Kidney epithelial cell (primary cell): ENCODE measurements around the gene ZNF774. TPM values are rescaled to one million over a fixed set of nuclear protein-coding genes. Genes with fewer than 3 reads are reported as not detected.
A peak's percentile ranks its signal among the peaks of the same experiment; 100 is the strongest.

Experiments
- DNase-seq: peaks from one replicate; pipeline ENCODE4 v3.0.0-alpha.2; 2010; ENCODE audit warnings: low read depth
- H3K27me3 ChIP-seq: 2 replicates; pipeline ENCODE4 v1.6.0; 2011; ENCODE audit warnings: low read length; ENCODE audit not compliant: control insufficient read depth, insufficient read depth
- H3K36me3 ChIP-seq: 2 replicates; pipeline ENCODE4 v1.5.1; 2011; ENCODE audit warnings: low read length; ENCODE audit not compliant: control insufficient read depth, insufficient read depth
- H3K4me3 ChIP-seq: 2 replicates; pipeline ENCODE4 v1.5.1; 2011; ENCODE audit warnings: low read depth, mild to moderate bottlenecking, control low read depth, low read length
- total RNA-seq: library from RNA; depleted of rRNA; stranded (reverse); fragments of >200 nt; gene quantifications from 2 replicates; pipeline ENCODE4 v1.2.3, GENCODE V29; 2015
- TF ChIP-seq, protein P1 (sequence below): IDR thresholded peaks from 2 replicates; pipeline ENCODE4 v1.5.1; 2011; ENCODE audit warnings: mild to moderate bottlenecking, moderate library complexity, low read length, control low read depth, inconsistent platforms; ENCODE audit not compliant: insufficient read depth, poor library complexity, severe bottlenecking

Gene ZNF774
- total RNA-seq, 1 donor from 2014 or later: 2.0 TPM

DNA sequence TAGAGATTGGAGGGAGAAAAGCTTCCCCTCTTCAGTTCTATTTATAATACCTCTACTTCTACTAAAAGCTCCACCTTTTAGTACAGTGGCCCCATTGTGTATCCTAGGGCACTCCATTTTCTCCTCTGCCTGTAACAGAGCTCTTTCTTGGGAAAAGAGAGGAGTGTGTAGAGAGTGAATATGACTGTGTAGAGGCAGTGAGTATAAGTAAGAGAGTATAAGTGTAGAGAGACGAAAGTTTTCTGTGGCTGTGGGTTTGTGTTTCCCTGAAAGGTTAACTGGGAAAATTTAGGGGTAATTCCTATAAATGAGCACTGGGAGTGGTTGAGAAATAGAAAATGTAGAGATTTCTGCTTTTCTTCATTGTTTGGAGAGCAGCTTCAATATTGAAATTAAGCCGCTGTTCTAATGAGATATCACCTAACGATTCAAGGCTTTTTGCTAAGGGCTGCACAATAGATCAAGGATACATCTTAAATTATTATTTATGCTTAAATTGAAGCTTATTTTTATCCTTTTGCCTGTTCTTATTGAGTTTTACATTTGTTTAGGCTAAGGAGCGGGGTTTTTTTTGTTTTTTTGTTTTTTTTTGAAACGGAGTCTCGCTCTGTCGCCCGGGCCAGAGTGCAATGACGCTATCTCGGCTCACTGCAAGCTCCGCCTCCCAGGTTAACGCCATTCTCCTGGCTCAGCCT lies 42.8 kb downstream of the ZNF774 start:
- Histone ChIP-seq H3K36me3 (peaks cover 2% of the 10 kb centered on the region), H3K27me3 (no peaks in the 10 kb centered on the region), H3K4me3 (no peak overlapping the region)
- no peak for DNase-seq
- TF ChIP-seq, protein P1, sequence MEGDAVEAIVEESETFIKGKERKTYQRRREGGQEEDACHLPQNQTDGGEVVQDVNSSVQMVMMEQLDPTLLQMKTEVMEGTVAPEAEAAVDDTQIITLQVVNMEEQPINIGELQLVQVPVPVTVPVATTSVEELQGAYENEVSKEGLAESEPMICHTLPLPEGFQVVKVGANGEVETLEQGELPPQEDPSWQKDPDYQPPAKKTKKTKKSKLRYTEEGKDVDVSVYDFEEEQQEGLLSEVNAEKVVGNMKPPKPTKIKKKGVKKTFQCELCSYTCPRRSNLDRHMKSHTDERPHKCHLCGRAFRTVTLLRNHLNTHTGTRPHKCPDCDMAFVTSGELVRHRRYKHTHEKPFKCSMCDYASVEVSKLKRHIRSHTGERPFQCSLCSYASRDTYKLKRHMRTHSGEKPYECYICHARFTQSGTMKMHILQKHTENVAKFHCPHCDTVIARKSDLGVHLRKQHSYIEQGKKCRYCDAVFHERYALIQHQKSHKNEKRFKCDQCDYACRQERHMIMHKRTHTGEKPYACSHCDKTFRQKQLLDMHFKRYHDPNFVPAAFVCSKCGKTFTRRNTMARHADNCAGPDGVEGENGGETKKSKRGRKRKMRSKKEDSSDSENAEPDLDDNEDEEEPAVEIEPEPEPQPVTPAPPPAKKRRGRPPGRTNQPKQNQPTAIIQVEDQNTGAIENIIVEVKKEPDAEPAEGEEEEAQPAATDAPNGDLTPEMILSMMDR: no peak

DNA sequence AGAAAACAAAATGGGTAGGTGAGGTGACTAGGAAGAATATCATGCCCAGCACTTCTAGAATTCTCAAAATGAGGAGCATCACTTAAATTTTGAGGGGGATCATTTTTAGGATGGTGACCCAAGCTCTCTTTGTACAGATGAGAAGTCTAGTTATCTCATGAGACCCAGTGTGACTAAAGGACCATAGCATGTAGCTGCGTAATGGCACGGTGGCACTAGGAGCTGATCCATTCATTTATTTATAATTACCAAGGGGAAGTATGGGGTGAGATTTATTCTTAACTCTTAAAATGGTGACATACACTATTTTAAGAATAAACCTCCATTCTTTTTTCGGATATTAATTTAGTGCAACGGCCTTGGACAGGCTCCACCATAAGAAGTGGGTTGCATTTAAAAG lies 44.2 kb downstream of the ZNF774 start:
- H3K4me3 ChIP-seq: no peak overlapping the region
- no peak for DNase-seq
- peaks cover 2% of the 10 kb centered on the region for H3K36me3 ChIP-seq
- TF ChIP-seq, protein P1: no peak
- no peaks in the 10 kb centered on the region for H3K27me3 ChIP-seq

DNA sequence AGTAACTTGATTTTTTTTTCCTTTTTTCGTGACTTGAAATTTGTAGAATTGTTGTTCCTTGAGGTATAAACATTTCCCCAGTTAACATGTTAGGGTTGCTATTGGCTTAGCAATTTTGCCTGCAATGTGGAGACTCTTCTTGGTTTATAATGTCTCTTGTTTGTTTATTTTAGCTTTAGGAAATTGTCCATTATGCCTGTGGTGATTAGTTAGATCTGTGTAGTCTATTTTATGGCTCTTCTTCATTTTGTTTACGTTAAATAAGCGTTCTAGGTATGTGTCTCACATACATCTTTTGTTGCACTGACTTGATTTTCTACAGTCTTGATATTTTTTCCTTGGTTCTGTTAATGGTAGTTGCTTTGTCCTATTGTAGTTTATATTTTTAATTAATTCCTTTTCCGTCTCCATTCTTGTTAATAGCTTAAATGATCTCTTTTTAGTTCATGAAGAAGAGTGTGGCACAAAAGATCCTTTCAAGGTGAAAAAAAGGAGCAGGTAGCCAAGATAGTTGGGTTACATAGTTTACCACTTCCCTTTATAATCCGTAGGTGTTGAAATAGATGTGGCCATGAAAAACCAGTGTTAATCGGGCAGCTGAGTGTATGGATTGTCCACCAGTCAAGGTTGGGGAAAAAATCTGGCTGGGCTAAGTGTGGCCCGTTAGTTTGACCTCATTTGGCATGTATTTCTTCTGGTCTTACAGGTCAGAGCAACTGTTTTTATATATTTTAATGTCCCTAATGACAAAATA lies 48.1 kb downstream of the ZNF774 start:
- DNase-seq: no peak
- TF ChIP-seq, protein P1: no peak
- H3K36me3 ChIP-seq: no peaks in the 10 kb centered on the region
- no peak overlapping the region for H3K4me3 ChIP-seq
- no peaks in the 10 kb centered on the region for H3K27me3 ChIP-seq

DNA sequence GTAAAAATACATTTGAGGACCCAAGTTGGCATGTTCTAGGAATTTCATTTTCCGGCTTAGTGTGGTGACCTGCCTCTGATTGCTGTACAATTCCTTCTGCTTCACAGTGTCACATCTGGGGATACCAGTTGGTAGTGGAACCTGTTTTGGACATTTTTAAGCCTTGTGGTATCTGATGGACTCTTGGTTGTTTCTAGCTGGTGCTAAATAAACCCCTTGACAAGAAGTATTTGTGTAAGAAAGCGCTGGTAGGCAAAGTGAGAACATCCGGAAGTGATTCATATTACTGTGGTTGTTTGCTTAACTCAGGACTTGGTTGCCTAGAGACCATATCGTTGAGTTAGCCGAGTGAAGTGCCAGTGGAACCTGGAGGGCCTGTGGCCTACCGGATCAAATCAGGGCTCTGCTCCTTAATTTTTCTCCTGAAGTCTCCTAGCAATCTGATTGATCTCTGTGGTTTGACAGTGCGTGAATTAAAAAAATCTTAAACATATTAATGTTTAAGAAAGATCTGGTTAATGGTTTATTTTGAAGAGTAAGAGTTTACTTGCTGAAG lies 48.8 kb downstream of the ZNF774 start:
- no peaks in the 10 kb centered on the region for H3K27me3 ChIP-seq
- TF ChIP-seq, protein P1: no peak
- no peaks in the 10 kb centered on the region for H3K36me3 ChIP-seq
- peak; percentile 97 for DNase-seq
- no peak overlapping the region for H3K4me3 ChIP-seq

DNA sequence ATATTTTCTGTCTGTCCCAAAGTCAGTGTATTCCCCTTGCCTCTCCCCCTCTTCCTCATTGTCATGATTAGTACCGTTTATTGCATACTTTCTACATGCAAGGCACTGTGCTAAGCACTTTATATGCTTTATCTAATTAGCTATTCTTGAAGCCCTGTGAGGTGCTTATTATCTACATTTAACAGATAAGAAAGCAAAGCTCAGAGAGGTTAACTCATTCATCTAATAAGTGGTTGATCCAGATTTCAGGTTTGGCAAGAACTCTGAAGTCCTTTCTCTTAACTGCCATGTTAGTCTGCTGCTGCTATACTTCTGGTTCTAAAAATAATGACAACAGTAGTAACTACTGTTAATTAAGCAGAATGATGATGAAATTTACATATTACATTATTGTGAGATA lies 49.4 kb downstream of the ZNF774 start:
- TF ChIP-seq, protein P1: no peak
- Histone ChIP-seq H3K36me3 (no peaks in the 10 kb centered on the region), H3K4me3 (no peak overlapping the region), H3K27me3 (no peaks in the 10 kb centered on the region)
- DNase-seq: no peak
